ENCODE results near the gene SLC6A9.

The SLC6A9 gene

DNA sequence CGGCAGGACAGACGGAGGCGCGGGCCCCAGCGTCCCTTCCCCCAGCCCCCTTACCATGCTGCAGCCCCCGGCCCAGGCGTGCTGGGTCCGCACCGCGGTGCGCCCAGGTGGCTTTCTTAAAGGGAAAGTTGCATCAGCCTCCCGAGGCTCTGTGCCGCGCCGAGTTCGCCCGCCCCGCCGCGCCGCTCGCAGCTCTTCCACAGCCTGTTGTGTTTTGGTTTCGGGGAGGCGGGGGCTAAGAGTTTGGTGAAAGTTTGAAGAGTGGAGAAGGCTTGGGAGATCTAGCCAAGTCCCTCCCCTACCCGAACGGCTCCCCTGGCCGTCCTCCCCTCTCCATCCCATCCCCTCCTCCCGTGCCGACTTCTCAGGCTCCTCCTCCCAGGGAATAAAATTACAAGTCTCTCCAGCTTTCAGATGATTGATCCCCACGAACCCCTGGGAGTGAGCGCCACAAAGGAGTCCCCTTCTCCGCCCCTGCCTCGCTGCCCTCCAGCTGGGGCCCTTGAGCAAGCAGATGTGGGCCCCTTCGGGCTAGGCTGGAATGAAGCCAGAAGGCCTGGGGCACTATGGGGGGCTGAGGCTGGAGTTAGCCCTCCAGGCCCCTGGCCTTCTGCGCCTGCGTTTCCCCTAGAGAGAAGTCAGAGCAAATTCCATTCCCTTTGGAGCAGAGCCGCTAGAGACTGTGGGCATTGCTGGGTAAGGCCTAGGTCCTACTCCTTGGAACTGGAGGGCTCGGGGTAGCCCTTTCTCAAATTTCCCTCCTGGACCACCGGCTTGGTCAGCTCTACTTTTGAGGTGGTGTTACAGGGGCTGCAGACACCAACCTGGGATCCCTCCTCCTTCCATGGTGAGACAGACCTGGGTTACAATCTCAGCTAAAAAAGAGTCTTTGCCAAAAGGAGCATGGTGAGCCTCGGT, at the start of gene SLC6A9:
SLC6A9 (minus strand) TSS at position 211 of the 918 bp plus-strand sequence. CDS start 7,185 bp downstream, outside the sequence.
- peak; percentile 77 for DNase-seq (ENCODE audit: low read depth, low spot score)

DNA sequence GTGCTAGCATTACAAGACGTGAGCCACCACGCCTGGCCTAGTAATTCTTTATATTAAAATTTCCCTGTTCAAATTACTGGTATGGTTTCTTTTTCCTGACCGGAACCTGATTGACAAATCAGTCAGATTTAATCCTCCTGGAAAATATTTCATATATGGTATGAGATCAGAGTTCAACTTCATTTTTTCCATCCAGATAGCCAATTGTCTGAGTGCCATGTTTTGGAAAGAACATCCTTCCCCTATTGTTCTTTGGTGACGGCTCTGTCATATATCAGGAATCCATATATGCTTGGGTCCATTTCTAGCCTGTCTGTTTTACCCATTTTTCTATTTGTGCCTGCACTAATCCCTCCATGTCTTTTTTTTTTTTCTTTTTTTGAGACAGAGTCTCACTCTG, 48.3 kb upstream of the SLC6A9 start:
- no peak for DNase-seq (ENCODE audit: low read depth, low spot score)

DNA sequence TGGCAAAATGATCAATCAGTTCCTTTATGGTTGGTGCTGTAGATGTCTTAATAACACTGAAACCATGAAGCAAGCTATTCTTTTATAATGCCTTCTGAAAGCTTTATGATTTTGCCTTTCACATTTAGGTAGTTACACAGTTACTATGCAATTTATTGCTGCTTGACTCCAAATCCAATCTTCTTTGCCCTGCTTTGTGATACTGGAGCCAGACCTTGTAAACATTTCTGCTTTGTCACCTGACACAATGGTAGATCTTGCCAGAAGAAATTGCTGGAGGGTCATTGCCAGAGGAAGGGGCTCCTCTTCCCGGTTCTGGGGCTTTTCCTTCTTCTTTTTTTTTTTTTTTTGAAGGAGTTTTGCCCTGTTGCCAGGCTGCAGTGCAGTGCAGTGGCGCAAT, 46.8 kb upstream of the SLC6A9 start:
- DNase-seq (ENCODE audit: low read depth, low spot score) = no peak

DNA sequence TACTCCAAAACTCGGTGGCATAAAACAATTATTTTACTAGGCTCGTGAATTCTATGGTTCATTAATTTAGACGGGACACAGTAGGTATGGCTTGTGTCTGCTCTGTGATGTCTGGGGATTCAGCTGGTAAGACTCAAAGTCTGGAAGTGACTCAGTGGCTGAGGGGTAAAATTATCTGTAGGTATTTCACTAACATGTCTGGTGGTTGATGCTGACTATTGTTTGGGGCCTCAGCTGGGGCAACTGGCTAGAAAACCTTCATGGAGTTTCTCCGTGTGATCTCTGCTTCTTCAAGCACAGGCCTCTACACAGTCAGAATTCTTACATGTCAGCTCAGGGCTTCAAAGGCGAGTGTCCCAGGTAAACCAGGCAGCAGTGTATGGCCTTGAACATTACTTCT, 46.2 kb upstream of the SLC6A9 start:
- no peak for DNase-seq (ENCODE audit: low read depth, low spot score)

DNA sequence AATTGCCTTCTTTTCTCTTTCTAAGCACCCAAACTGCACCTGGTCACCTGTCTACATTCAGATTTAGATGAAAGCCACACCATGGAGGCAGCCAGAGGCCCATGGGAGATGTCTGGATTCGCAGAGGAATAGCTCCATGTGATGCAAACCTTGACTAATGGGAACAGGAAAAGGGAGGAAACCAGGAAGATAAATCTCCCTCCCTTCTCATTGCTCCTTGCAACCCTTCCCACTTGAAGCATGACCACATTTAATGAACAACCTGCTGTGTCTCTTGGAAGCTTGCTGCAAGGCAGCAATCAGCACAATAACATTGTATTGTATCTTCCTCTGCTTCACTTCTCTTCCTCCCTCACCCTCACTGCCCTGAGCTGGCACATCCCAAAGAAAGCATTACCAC, 44.8 kb upstream of the SLC6A9 start:
- no peak for DNase-seq (ENCODE audit: low read depth, low spot score)

DNA sequence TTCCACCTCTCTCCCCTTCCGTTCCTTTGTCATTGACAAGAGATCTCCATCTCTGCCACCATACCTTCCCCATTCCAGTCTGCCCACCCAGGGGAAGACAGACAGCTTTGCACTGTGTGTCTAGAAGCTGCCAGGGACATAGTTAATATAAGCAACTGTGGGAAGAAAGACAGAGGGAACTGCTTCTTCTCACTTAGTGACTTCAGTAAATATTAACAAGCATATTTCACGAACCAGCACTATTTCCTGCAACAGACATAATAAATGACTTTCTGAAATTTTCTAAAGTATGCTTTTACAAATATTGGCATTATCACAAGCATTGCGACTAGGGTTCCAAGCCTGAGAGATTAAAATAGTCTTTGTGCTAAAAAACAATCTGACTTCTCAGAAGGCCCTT, 43.2 kb upstream of the SLC6A9 start:
- DNase-seq (ENCODE audit: low read depth, low spot score) = no peak

DNA sequence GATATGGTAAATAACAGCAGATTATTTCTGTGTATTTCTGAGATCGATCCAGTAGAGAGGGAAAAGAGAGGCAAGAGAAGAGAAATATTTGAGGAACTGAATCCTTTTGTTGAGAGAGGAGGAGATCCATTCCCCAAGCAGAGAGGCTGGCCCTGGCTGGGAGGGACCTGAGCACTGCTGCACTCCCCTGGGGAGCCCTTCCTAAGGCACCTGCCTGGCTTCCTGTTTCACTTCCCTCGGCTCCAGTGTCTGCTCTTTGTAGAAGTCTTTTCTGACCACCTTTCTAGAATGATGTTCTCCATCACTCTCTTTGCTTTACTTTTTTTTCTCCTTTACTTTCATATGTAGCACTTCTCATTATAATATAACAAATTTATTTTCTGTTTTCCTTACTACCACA, 42.3 kb upstream of the SLC6A9 start:
- DNase-seq (ENCODE audit: low read depth, low spot score) = no peak

DNA sequence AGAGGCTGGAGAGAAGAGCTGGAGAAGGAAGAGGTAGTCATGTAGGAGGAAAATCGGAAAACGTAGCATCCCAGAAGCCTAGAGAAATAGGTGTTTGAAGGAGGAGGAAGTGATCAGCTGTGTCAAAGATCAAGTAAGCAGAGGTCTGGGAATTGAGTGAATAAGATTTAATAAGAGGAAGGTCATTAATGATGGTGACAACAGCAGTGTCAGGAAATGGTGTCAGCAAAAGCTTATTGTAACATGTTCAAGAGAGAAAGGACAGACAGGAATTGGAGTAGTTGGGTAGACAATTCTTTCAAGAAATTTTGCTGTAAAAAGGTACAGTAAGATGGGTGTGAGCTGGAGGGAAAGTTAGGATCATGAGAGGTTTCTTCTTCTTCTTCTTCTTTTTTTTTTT, 41.6 kb upstream of the SLC6A9 start:
- no peak for DNase-seq (ENCODE audit: low read depth, low spot score)

DNA sequence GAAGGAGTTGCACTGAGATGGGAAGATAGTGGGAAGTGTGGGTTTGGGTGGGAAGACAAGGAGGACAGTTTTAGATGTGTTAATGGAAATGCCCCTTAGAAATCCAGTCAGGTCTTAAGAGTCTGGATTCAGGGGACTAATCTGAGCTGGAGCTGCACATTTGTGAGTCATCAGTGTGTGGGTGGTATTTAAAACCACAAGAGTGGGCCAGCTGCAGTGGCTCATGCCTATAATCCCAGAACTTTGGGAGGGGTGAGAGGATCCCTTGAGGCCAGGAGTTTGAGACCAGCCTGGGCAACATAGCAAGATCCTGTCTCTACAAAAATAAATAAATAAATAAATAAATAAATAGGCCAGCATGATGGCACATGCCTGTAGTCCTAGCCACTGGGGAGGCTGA, 40.9 kb upstream of the SLC6A9 start:
- no peak for DNase-seq (ENCODE audit: low read depth, low spot score)

DNA sequence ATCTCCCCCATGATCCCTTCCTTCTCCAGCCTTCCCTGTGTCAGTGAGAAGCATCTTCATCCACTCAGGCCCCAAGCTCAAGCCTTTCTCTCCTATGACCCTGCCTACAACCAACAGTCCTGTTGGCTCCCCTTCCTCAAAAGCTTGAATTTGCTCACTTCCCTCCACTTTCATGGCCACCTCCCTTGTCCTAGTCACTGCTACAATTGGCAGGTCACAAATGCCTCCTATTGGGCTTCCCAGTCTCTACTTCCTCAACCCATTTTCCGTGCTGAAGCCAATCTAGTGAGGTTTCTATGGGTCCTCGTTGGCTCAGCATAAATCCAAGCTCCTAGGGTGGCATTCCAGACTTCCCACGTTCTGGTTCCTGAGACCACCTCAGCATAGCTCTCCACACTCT, 40.2 kb upstream of the SLC6A9 start:
- no peak for DNase-seq (ENCODE audit: low read depth, low spot score)

DNA sequence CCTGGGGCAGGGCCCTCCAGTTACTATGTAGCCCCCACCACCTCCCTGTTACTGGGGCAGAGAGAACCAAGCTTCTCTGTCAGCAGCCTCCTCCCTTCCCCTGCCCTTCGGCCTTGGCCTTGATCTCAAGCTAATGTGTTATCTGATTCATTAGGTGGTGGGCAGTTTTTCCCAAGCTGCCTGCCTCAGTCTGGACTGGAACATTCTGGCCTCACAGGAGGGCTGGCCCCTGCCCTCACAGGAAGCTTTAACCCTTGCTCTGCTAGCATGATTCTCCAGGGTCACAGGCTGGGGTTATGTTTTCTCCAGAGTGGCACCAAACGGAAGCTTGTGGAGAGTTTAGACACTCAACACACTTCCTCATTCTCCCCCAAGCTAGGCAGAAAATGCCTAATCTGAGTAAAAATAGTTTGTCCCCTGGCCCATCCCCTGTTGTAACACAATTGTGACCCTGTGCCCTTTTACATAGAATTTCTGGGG, 37.2 kb upstream of the SLC6A9 start:
- no peak for DNase-seq (ENCODE audit: low read depth, low spot score)

DNA sequence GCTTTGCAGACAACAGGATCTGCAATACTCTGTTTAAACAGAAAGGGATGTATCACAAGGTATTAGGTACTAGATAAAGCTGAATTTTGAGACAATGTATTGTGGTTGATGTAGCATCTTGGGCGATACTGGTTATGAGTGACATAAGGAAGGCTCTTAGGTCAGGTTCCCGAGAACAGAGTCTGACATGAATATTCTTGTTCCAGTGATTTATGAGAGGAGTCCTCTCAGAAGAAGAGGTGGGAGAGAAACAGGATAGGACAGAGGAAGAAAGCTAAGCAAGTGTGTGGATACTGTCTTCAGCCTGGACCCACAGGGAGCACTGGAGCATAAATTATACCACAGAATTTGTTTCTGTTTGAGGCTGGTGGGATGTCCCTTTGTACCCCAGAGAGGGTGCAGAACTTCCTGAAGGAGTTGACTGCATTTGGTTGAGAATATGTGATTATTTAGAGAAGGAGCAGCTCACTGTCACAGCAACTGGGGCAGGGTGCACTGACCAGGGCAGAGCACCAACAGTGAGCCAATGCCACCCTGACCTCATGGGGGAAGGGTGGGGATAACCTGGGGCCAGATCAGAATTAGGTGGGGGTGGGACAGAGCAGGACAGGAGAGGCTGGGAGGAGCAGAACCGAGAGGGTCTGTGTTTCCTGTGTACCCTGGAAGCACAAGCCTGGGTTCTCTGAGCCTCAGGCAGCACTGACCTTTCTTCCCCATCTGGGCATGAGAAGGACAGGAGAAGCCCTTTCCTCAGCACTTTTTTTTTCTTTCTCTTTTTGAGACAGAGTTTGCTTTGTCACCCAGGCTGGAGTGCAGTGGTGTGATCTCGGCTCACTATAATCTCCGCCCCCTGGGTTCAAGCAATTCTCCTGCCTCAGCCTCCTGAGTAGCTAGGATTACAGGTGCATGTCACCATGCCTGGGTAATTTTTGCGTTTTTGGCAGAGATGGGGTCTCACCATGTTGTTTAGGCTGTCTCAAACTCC, 36.3 kb upstream of the SLC6A9 start:
- DNase-seq (ENCODE audit: low read depth, low spot score) = no peak

DNA sequence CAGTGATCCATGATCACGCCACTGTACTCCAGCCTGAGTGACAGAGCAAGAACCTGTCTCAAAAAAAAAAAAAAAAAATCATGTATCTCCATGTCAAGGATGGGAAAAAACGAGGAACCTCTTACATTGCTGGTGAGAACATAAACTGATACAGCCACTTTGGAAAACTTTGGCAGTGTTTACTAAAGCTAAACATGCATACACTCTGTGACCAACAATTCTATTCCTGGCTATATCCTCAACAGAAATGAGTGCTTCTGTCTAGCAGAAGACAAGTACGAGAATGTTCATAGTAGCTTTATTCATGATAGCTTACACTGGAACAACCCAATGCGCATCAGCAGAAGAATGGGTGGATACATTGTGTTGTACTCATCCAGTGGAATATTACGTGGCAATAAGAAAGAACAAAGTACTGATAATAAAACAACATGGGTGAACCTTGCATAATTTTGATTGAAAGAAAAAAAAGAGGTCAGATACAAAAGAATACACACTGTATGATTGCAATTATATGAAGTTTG, 31.5 kb upstream of the SLC6A9 start:
- DNase-seq (ENCODE audit: low read depth, low spot score) = no peak

DNA sequence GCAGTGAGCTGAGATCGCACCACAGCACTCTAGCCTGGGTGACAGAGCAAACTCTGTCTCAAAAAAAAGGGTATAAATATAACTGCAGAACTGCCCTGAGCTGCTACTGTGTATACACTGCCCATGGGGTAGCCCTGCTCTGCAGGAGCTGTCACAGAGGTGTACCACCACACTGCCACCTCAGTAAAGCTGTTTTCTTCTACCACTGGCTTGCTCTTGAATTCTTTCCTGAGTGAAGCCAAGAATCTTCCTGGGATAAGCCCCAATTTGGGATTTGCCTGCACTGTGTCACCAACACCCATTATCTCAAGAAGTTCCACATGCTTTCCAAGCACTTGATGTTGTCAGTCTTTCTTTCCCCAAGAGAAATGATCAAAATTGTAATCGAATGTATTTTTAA, 30.6 kb upstream of the SLC6A9 start:
- DNase-seq (ENCODE audit: low read depth, low spot score) = no peak

DNA sequence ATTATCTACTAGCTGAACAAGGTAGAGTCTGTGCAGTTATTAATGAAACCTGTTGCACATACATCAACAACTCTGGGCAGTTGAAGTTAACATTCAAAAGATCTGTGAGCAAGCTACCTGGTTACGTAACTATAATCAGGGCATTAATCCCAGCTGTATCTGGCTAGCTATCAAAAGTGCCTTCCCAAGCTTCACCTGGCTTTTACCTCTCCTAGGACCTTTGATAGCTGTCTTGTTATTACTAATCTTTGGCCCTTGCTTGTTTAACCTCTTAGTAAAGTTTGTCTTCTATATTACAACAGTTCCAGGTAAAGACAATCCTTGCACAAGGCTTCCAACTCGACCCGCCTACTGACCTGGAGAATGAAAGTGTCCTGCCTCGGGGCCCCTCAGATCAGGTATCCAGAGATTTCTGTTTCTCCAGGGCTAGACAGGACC, 29.6 kb upstream of the SLC6A9 start:
- no peak for DNase-seq (ENCODE audit: low read depth, low spot score)

DNA sequence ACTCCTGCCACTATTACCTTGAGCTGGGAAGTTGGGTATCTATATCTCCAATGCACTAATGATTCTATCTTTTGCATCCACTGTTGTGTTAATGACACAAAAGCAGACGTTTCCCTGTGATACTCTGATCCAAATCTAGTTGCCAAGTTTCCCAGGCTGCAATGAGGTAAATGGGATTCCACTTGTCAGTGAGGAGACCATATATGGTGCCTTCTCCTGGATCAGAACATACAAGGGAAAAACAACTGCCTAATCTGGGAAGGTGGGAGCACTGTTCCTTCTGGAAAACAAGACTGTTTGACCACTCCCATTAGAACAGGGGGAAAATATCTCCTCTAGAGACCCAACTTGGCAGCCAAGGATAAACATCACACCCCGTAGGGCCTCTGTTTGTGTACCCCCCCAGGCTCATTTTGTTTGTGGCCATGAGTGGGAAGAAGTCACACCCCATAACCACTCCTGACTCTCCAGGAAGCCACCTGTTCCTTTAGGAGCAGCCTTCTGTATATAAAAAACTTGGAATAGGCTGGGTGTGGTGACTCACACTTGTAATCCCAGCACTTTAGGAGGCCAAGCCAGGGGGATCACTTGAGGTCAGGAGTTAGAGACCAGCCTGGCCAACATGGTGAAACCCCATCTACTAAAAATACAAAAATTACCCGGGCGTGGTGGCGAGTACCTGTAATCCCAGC, 28.5 kb upstream of the SLC6A9 start:
- DNase-seq (ENCODE audit: low read depth, low spot score) = no peak

DNA sequence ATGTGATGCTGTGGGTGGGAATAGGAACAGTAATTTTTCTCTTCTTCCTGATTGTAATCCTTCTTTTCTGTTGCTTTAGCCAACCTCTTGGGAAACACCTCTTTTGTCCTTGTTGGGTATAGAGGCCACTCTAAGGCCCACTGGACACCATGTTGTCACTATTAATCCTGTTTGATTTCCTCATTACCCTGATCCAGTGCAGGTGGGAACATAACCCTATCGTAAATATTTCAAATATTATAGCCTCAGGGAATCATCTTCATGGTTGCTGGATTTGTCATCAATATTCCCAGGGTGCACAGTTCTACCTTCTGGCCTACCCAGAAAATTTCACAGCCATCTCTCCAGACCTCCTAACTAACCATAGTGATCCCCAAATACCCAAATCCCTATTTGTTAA, 27.9 kb upstream of the SLC6A9 start:
- no peak for DNase-seq (ENCODE audit: low read depth, low spot score)

DNA sequence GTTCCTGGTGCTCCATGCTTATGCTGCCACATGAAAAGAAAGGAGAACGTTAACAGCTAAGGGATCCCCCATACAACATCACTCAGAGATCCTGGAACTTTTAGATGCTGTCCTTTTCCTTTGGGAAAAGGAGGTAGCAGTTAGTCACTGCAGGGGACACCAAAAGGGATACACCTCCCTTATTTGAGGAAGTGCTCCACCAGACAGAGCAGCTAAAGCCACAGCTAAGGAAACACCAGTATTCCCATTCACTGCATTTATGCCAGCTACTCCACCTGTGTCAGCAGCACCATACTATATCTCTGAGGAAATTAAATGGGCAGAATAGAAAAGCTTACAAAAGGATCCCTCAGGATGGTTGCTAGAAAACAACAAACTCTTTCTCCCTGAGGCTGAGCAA, 26.0 kb upstream of the SLC6A9 start:
- DNase-seq (ENCODE audit: low read depth, low spot score) = no peak

DNA sequence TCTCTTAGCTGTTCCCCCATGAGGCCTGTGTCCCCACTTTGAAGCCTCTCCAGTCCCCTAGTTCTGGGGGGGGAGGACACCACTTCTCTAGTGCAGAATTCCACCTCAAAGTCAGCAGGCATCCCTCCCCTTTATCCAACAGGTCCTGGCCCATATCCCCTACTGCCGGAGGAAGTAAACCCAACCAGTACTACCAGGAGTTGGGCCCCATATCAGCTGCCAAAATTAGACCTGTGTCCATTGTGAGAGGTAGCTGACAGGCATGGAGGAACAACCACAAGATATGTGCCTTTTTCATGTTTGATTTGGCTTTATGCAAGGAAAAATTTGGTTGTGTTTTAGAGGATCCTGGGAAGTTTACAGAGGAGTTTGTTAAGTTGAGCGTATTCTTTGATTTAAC, 22.1 kb upstream of the SLC6A9 start:
- DNase-seq (ENCODE audit: low read depth, low spot score) = no peak

DNA sequence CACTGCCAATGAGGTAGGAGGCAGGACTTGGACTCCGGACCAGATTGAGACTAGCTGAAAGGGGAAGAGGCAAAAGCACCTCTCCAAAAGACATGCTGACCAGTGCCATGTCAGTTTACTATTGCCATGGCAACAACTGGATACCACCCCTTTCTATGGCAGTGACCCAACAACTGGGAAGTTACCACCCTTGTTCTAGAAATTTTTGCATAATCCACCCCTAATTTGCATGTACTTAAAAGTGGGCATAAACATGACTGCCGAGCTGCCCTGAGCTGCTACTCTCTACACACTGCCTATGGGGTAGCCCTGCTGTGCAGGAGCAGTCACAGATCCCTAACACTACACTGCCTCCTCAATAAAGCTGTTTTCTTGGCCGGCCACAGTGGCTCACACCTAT, 19.0 kb upstream of the SLC6A9 start:
- DNase-seq (ENCODE audit: low read depth, low spot score) = no peak

DNA sequence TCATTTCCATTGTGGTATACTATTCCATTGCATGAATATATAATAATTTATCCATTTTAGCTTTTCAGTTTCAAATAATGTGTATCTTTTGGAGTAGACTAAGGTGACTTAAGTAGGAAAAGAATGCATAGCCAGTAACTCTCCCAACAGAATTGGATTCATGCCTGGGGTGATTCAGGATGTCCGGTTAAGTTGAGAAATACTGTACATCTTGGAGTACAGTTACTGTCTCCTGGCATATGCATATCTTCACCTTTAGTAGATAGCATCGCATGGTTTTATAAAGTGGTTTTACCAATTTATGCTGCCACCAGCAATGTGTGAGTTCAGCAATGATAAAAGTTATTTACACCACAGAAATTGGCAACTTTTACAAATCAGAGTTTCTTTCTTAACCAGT, 18.6 kb upstream of the SLC6A9 start:
- DNase-seq (ENCODE audit: low read depth, low spot score) = no peak

Data from ELF-1 (cell line).